HFFc6 (cell line): ENCODE results near the gene GARS1. TPM values are rescaled to one million over a fixed set of nuclear protein-coding genes. Genes with fewer than 3 reads are reported as not detected.
A peak's percentile ranks its signal among the peaks of the same experiment; 100 is the strongest.

ENCODE experiments used
- DNase-seq: peaks from one replicate; pipeline ENCODE4 v3.0.0-alpha.2; 2018
- H3K27ac Mint-ChIP-seq: 2 replicates; pipeline ENCODE4 v1.8.0; 2020; ENCODE audit warnings: mild to moderate bottlenecking, mixed read lengths
- H3K27me3 Mint-ChIP-seq: 2 replicates; pipeline ENCODE4 v1.8.0; 2021; ENCODE audit warnings: mild to moderate bottlenecking, moderate library complexity, mixed read lengths; ENCODE audit not compliant: insufficient read depth
- H3K36me3 Mint-ChIP-seq: 2 replicates; pipeline ENCODE4 v1.8.0; 2021; ENCODE audit warnings: low read depth, mixed read lengths
- H3K4me1 Mint-ChIP-seq: 2 replicates; pipeline ENCODE4 v1.8.0; 2020; ENCODE audit warnings: low read depth, mixed read lengths
- H3K4me3 Mint-ChIP-seq: 2 replicates; pipeline ENCODE4 v1.8.0; 2020; ENCODE audit warnings: mild to moderate bottlenecking, moderate library complexity, mixed read lengths
- H3K9me3 Mint-ChIP-seq: 2 replicates; pipeline ENCODE4 v1.8.0; 2020; ENCODE audit warnings: mild to moderate bottlenecking, mixed read lengths
- total RNA-seq, 6 experiments: library from RNA; stranded (reverse); fragmentation: NEBNext Ultra II Directional; extraction: Animal tissue kit (Norgen Biotek cat#: 25700); gene quantifications; 2 replicates in 1 of 6; 3 replicates in 5 of 6; pipeline ENCODE4 v1.2.3, GENCODE V29; 2021
- TF ChIP-seq, protein P1 (sequence below): fragments of 200-600 bp; sonication (generic); IDR thresholded peaks from 2 replicates; pipeline ENCODE4 v1.5.0; 2021; ENCODE audit warnings: antibody characterized with exemption, mild to moderate bottlenecking

Gene GARS1
- total RNA-seq, 6 experiments from 2014 or later, result 258 to 330 (median 271) TPM

DNA sequence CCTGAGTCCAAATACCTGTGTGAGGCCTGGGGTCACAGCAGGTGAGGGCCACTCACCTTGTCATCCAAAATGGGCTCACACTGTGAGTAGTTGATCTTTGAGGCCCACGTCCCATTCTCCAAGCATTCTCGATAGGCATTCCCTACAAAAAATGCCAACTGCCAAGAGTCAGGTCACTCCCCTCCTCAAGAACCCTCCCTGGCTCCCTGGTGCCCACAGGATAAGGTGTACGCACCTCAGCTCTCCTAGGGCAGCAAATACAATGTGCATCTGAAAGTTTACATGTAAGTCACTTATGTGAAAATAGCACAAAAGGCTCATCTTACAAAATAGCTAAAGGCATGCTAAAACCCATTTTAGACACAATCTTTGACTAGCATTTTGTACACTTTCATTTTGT lies 72.5 kb downstream of the GARS1 start:
- Mint-ChIP-seq H3K4me3 (no peak overlapping the region), H3K27ac (no peak overlapping the region), H3K27me3 (peaks cover 31% of the 10 kb centered on the region), H3K36me3 (no peaks in the 10 kb centered on the region), H3K4me1 (no peaks in the 10 kb centered on the region), H3K9me3 (no peaks in the 10 kb centered on the region)
- TF ChIP-seq, protein P1, sequence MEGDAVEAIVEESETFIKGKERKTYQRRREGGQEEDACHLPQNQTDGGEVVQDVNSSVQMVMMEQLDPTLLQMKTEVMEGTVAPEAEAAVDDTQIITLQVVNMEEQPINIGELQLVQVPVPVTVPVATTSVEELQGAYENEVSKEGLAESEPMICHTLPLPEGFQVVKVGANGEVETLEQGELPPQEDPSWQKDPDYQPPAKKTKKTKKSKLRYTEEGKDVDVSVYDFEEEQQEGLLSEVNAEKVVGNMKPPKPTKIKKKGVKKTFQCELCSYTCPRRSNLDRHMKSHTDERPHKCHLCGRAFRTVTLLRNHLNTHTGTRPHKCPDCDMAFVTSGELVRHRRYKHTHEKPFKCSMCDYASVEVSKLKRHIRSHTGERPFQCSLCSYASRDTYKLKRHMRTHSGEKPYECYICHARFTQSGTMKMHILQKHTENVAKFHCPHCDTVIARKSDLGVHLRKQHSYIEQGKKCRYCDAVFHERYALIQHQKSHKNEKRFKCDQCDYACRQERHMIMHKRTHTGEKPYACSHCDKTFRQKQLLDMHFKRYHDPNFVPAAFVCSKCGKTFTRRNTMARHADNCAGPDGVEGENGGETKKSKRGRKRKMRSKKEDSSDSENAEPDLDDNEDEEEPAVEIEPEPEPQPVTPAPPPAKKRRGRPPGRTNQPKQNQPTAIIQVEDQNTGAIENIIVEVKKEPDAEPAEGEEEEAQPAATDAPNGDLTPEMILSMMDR, result no peak
- no peak for DNase-seq

DNA sequence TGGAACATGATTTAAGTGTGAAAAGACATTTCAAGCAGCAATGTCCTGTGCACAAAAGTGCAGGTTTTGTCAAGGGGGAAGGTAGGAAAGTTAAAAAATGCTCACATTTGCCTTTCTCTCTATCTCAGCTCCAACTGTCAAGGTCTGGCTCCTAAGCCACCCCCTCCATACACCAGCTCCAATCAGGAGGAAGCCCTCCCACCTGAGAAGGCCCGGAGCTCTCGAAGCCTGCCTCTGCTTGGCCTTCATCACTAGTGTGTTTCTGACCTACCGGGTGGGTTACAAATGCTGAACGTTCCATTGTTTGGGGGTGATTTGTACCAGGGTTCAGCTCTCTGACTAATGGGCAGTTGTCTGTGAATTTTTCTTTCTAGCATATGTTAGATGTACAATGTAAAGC lies 73.4 kb downstream of the GARS1 start:
- TF ChIP-seq, protein P1, result no peak
- H3K27me3 Mint-ChIP-seq, result peaks cover 25% of the 10 kb centered on the region
- no peak for DNase-seq
- no peak overlapping the region for H3K4me3 Mint-ChIP-seq
- H3K27ac Mint-ChIP-seq, result no peak overlapping the region
- H3K9me3 Mint-ChIP-seq, result no peaks in the 10 kb centered on the region
- no peaks in the 10 kb centered on the region for H3K4me1 Mint-ChIP-seq
- H3K36me3 Mint-ChIP-seq, result no peaks in the 10 kb centered on the region

DNA sequence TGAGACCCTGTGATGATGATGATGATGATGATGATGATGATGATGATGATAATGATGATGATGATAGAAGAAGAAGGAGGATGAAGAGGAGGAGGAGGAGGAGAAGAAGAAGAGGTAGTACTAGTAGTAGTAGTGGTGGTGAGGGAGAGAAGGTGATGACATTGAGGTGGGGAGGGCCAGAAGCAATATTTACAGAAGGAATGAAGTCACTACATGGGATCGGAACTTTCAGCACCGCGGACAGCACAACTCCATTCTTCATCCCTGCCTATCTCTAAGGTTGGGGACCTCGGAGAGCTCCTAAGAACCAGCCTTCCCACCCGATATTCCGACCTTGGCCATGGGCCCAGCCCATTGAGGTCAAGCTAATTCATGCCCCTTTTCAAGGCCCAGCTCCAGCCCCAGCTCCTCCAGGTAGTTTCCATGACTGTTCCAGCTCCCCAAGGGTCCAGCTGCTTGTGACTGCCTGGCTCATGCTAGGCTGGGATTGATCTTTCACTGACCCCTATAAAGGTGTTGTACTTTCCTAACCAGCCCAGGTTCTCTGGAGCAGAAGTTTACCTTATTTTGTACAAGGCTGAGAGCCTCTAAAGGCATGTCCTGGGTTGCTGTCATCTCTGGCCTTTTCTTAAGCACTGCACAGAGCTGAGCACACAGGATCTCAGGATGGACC lies 77.3 kb downstream of the GARS1 start:
- no peaks in the 10 kb centered on the region for H3K4me1 Mint-ChIP-seq
- H3K27ac Mint-ChIP-seq, result no peak overlapping the region
- no peaks in the 10 kb centered on the region for H3K9me3 Mint-ChIP-seq
- H3K36me3 Mint-ChIP-seq, result no peaks in the 10 kb centered on the region
- TF ChIP-seq, protein P1, result no peak
- DNase-seq, result peak; percentile 41
- H3K27me3 Mint-ChIP-seq, result peaks cover 21% of the 10 kb centered on the region
- H3K4me3 Mint-ChIP-seq, result no peak overlapping the region

DNA sequence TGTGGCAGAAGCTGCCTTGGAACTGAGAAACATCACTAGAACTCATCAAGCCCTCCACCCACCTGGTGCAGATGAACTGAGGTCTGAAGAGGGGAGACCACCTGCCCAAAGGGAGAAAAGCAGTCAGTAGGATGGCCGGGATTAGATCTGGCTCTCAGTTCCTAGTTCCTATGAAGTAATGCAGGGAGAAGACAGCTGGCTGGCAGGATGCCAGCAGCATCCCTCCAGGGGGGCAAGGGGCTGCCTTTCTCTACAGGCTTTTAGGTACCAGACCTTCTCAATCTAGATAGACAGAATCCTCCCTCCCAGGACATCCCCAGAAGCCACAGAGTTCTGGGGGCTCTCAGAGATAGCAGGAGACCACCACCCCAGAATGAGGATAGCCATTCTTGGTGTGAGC lies 79.7 kb downstream of the GARS1 start:
- H3K9me3 Mint-ChIP-seq, result no peaks in the 10 kb centered on the region
- DNase-seq, result no peak
- no peaks in the 10 kb centered on the region for H3K36me3 Mint-ChIP-seq
- peaks cover 25% of the 10 kb centered on the region for H3K27me3 Mint-ChIP-seq
- no peak overlapping the region for H3K4me3 Mint-ChIP-seq
- TF ChIP-seq, protein P1, result no peak
- H3K27ac Mint-ChIP-seq, result no peak overlapping the region
- no peaks in the 10 kb centered on the region for H3K4me1 Mint-ChIP-seq

DNA sequence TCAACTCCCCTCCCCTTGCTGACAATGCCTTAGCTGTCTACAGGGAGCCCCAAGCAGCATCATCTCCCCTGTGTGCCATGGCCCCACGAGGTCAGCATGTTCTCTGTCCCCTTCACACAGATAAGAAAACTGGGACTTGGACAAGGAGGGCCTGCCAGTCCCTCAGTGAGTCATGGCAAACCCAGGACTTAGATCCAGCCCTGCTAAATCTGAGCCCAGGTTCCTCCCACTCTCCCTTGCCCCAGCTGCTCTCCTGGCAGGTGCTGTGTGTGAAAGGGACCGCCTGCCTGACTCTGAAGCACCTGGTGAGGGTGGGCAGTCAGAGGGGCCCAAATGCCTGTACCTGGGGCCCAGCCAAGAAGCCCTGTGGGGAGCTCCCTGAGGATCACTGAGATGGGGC lies 80.2 kb downstream of the GARS1 start:
- no peak overlapping the region for H3K27ac Mint-ChIP-seq
- H3K4me1 Mint-ChIP-seq, result no peaks in the 10 kb centered on the region
- H3K9me3 Mint-ChIP-seq, result no peaks in the 10 kb centered on the region
- no peak overlapping the region for H3K4me3 Mint-ChIP-seq
- TF ChIP-seq, protein P1, result no peak
- H3K36me3 Mint-ChIP-seq, result no peaks in the 10 kb centered on the region
- no peak for DNase-seq
- peaks cover 22% of the 10 kb centered on the region for H3K27me3 Mint-ChIP-seq
